GM21528 (cell line): ENCODE results near the gene MBP.
"Not testable (repeated sequence)": the region's sequence is repeated elsewhere in the genome, so short reads cannot be mapped to it uniquely, and the experiment has no call there.

ENCODE experiments used
- ATAC-seq: cut with Tn5 transposase; IDR thresholded peaks from one replicate; pipeline ENCODE4 v1.9.1; 2021; ENCODE audit warnings: mild to moderate bottlenecking, moderate library complexity; ENCODE audit not compliant: unreplicated experiment, low FRiP score

Gene MBP

DNA sequence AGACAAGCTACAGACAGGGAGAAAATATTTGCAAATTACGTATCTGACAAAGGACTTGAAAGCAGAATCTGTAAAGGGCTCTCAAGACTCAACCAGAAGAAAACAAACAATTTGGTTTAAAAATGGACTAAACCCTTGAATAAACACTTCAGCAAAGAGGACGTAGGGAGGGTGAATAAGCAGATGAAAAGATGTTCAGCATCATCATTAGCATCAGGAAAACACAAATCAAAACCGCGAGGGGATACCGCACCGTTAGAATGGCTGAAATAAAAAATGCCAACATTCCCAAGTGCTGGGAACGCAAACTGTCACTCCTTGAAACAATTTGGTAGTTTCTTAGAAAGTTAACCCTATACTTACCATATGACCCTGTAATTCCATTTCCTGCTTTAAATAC lies 136.7 kb downstream of the MBP start:
- no peak for ATAC-seq

DNA sequence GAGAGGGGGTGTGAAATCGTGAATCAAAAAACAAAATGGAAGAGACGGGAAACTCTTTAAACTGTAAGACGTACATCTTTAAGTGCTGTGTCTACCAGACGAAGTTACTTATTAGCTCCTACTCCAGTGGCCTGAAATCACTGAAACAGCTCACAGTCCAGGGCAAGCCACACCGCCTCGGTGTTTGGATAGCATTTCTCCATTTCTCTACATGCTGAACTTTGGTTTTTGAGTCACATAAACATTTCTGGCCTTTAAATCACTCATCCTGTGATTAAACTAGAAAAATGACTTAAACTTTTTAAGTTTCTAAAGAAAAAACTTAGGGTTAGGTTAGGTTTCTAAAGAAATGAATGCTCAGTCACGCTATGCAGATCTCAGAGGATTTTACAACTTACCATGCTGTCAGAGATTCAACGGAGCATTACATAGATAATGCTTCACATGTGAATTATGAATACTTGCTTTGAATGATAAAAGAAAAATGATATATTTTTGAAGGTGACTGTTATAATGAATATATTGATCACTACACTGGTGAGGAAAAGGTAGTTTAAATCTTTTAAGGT lies 138.4 kb downstream of the MBP start:
- no peak for ATAC-seq

DNA sequence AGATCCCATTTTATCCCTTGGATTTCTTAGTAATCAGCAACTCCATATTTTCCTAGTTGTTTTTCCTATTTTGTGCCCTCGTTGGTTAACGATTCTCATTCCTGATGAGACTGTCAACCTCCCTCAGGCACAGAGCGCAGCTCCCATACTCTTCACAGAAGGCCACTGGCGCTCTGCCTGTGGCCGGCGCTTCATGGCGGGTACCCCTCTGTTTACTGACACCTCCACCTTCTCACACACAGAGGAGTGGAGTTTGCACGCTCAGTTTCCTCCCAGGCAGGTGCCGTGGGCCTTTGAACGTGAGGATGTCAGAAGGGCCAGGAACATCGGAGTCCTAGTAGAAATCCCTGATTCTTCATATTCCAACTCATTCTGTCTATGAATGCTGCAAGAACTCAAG lies 139.0 kb downstream of the MBP start:
- ATAC-seq = no peak

DNA sequence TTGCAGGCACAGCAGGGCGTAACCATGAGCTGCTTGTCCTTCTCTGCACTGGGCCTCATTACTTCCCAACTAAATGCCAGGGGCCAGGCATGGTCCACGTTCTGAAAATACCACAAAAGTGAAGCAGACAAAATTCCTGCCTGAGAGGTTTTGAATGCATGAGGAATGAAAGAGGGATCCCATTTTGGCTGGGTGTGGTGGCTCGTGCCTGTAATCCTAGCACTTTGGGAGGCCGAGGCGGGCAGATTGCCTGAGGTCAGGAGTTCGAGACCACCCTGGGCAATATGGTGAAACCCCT lies 139.5 kb downstream of the MBP start:
- no peak for ATAC-seq

DNA sequence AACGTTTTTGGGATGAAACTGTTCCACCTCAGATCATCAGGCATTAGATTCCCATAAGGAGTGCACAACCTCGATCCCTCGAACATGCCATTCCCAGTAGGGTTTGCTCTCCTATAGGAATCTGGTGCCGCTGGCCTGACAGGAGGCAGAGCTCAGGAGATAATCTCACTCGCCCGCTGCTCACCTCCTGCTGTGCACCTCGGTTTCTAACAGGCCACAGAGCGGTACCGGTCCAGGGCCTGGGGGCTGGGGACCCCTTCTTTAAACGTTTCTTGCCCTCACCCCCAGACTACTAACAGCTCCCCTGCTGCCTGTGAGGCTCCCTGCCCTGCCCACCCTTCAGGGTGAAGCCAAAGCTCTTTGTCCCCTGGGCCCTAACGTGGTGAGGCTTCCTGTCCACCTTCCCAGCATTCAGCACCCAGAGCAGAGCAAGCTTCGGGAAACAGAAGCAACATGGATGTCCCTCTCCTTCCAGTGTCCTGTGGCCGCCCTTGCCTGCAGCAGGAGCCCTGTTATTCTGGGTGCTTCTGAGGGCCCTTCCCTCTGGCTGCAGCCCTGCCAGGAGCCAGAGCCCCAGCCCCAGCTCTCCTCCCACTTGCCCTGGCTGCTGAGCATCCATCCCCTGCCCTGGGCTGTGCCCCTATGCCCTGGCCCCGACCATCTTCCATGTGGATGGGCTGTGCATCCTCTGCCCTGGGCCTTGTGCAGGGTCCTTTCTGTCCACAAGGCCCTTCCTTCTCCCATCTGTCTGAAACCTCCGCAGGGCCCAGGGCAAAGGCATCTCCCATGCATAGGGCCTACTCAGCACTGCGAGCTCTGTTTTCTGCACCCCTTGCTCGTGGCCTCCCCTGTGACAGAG lies 140.1 kb downstream of the MBP start:
- no peak for ATAC-seq

DNA sequence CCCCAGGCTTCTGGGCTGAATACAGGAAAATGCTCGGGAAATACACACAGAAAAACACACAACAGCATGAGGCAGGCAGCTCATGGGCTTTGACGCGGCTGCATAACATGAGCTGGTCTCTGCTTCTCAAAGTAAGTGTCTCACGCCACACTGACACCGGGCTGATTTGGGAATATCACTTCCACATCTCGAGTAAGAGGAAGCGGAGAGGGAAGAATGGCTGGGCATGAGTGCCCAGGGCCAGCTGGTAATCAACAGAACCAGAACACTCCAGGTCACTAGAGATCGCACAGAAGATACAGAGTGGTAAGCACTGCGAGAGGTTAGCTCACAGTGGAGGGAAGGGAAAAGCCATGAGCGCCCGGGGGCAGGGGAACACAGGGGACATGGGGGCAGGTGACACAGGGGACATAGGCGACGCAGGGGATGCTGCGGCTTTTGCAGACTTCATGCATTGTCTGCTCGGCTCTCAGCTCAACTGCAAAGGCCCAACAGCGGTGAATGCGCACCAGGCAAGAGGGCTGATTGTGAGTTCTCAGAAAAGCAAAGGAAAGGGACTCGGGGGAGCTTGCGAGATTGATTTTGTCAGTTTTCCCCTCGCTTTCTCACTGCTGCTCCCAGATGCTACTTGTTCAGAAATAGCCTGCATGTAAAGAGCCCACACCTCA lies 141.4 kb downstream of the MBP start:
- no peak for ATAC-seq

DNA sequence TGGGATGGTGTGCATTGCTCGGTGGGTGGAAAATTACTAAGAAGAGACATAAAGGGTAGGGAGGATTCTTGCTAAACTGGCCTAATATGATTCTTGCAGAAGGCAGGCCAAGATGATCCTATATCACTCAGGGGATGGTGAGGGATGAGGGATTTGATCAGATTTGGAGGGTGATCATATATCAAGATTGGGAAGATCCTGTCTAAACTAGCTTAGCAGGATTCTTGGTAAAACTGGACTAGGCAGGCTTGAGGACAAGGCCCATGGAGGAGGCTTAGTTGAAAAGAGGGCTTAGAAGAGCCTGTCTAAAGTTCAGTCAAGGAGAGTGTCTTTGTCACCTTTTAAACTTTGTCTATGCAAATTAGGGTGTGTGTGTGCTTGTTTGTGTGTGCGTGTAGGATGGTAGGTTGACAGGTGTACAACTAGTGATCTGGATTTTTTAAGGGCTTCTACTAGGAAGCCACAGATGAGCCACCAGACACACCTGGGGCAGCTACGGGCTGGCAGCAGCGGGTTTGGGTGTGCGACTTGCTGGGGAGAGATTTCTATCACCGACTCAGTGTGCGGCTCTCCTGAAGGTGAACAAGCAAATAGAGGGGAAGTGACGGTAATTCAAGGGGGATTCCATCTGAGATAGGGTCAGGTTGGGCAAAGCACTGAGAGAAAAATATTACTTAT lies 142.1 kb downstream of the MBP start:
- not testable (repeated sequence) for ATAC-seq

DNA sequence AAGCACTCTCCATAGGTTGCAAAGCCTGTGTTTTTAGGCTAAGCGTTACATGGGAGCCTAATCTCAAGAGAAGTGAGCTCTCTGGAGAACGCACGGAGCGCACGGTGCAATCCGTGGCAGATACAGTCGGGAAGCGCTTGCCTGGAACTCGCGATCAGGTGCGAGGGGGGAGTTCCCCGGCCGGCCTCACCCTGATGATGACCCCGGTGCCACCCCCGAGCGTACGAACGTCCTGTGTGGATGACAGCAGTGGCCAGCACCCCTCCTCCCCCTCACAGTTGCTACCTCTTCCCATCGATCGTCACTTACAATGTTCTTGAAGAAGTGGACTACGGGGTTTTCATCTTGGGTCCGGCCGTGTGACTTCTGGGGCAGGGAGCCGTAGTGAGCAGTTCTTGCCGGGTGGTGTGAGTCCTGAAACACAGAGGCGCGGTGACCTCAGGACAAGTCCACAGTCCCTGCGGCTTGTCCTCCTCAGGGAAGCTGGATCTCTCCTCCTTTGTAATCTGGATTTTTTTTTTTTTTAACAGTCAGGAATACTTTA lies 142.9 kb downstream of the MBP start:
- ATAC-seq = no peak

DNA sequence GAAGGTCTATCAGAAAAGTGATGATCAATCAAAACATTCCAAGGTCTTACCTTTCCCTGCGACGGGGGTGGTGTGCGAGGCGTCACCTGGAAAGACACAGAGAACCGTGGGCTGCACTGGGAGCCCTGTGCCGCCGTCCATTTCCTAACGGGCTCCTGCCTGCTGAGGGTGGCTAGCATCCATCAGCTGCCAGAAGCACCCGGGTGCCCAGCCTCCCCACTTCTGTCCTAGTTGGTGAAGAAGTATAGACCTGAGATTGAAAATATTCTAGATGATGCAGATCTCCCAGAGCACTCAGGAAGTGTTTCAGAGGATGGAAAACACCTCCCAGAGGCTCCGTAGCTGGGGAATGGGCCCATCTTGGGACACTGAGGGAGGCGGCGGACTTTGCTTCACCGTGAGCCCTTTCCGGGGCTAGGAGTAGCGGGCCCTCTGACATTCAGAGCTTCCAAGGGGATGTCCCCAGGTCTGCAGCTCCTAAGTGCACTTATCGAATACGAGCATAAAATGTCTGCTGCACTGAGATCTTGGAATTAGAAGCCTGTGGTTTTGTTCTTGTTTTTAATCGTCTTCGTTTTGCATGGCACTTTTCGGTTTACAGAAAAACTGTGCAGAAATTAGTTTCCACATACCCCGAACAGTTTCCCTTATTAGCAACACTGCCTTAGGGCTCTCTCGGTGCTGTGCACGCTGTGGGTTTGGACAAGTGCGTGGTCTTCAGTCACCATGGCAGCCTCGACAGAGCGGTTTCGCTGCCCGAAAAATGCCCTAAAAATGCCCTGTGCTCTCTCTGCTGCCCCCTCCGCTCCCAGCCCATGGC lies 143.5 kb downstream of the MBP start:
- ATAC-seq = no peak

DNA sequence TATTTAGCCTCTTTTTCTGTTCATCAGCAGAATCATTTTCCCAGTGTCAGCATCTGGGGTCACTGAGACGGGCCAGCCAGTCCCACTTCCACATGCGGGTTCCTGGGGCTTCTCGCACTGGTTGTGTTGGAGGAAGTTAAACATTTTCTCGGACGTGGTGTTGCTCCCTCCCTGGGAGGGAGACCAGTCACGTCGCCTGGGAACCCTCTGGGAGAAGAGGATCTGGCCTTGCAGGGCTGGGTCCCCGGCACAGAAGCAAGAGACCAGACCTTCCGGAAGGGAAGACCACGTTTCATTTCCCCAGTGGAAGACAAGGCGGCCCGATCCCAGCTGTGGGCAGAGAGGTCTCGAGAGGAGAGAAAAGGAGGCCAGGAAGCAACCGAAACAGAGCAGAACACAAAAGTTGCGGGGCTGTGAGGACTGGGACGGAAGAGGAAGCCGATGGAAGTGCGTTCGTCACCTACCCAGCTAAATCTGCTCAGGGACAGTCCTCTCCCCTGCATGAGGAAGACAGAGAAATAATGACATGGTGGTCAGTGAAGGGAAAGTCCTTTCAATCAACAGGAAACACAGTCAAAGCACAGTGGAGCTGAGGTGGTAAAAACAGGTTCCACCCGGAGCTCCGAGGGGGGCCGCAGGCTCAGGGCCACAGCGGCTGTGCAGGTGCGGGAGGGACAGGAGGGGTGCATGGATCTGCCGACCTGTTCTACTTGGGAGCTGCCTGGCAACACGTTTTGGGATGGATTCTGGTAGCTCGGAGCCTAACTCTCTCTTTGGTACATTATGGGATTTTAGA lies 144.4 kb downstream of the MBP start:
- ATAC-seq = no peak

DNA sequence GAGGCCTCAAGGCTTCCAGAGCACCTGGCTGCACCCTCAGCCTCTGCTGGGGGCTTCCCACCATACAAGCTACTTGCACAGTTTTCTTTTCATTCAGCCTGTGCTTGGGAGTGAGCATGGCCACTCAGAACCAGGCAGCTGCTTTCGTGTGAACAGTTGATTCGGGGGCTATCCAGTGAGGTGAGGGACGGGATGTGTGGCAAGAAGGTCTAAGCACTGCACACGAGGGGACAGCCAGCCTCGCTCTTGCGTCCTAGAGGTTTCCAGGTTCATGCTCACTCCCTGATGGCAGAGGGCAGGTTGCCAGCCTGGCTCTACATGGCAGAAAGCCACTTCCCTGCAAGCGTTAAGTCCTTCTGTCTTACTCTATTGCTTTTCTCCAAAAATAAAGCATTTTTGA lies 146.2 kb downstream of the MBP start:
- no peak for ATAC-seq

DNA sequence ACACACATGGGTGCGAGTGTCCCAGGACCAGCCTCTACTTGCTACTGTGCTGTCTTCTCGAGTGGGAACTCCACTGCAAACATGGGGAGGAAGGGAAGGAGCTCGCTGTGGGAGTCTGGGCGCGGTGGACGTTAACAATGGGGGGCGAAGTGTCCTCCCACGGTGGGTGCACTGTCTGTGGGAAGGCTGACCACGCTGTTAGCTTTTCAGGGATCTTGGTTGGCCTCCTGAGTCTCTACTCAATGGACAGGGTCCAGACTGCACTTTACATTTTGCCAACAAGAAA lies 146.7 kb downstream of the MBP start:
- ATAC-seq = no peak

DNA sequence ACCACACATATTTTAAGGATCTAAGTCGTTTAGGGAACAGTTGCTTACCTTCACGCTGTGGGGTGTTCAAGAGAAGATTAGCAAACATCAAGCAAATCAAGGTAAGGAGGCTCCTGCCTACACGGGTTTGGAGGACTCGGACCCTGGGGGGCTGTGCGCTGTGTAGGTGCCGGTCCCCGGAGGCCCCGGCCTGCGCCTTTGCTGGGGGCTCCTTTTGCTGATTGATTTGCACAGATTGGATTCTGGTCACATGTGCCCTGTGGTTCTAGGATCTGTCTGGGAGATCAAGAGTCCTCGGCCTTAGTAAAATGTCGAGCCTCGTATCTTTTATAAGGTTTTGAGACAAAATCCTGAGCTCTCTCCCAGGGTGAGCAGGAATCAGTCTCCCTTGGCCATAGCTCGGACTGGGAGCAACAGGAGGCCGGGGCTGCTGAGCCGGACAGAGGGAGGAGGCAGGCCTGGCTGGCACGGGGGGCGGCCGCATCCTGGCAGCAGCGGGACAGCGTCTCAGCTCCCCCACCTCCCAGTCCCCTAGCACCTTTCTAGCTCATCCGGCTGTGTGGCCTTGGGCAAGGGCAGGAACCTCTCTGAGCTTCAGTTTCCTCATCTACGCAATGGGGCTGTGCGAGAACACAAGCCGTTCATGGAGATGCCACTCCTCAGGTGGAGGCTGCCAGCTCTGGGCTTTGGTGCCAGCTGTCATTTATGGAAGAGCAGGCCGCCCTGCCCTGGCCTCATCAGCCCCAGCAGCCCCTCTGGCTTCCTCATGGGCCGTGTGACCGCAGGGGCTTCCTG lies 147.2 kb downstream of the MBP start:
- no peak for ATAC-seq

DNA sequence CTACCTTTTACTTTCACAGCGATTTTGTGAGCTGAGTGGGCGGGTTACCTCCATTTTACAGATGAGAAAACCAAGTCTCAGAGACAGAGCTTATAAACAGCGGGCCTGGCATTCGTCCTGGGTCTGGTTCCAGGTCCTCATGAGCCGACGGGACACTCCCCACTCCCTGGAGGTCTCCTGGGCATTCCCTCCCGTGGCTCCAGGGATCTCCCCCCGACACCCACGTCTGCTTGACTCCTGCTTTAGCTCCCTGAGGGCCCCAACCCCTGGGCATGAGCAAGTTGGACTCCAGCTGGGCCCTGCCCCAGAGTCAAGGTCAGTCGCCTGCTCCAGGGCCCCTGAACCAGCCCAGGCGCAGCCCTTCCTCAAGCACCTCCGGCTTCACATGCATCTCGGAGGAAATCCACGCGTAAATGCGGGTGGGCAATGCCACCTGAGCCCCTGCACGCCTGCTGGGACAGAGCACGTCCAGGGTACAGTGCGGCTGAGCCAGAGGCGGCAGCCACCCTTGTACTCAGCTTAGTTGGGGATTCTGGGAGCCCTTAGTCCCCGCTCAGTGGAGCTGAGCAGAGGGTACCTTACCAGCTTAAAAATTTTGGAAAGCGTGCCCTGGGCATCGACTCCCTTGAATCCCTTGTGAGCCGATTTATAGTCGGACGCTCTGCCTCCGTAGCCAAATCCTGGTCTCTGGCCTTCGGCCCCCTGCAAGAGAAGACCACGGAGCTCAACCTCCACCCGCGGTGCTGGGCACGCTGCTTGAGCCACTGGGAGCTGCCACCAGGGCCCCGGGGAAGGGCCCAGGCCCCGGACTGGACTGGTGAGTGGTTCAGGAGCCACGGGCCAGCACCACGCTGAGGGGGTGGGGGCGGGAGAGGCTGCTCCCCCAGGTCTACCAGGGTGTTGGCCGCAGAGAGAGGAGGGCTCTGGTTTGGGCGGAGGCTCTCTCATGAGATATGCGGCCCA lies 148.1 kb downstream of the MBP start:
- ATAC-seq = no peak

DNA sequence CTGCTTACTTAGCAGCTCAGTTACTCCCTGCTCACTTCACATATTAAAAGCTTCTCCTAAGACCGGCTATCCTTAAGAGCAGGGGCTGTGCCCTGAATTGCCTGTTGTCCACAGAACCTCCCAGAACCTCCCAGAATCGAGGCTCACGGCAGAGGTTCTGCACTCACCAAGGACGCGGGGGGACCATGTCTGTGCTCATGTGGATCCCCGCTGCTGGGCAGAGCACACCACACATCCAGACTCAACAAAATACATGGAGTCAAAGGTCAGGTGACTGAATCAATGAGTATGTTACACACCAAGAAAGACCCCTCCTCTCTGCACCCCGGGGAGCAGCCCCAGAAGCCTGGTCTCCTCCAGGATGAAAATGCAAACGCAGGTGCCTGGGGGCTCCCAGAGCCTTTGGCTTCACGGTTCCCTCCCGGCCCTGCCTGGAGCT lies 149.0 kb downstream of the MBP start:
- no peak for ATAC-seq

DNA sequence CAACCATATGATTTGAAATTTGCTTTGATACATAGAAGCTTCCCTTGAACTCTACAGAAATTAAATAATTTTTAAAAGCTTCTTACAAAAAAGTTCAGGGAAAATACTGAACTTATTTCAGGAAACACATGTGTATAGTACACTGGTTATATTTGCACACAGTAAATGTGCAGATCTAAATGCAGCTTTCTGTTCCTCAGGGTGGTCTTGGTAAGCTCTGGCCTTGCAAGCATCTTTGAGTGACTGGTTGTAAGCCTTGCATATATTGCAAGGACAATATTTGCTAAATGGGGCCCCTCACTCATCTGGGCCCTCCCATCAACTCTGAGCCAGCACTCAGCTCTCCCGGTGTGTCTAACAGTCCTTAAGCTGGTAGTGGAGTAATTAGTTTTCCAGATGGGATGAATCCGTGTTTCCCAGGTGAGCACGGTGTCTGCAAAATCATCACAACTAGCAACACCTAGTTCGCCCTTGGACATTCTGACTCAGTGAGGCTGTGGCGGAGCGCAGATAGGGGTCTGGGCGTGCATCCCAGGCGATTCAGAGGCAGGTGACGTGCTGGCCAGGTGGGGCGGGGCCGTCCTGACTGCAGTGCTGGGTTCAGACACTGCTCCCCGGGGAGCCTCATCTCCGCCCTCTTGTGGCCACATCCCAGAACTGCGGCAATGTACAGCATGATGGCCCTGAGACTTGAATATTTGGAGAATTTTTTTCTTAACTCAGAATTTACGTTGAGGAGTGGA lies 149.6 kb downstream of the MBP start:
- ATAC-seq = peak; percentile 76

DNA sequence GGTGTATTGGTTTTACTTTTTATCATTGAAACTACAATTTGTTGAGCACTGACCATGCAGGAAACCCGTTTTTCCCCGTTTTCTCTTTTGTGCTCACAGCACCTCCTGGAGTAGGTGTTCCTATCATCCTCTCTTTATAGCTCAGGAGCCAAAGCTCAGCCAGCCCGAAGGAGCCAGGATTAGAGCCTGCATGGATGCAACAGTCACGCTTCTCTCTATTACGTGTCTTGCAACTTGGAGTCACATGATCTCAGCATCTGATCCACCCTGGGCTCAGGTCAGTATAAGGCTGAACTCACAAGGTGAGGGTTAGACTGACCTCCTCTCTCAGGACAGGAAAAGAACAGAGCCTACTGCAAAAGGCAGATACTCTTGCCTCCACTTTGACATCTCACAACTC lies 150.5 kb downstream of the MBP start:
- ATAC-seq = no peak
